NCI-H226 (cell line): ENCODE measurements around the gene MYRF.

ENCODE experiments used
- DNase-seq: peaks from one replicate; pipeline ENCODE4 v3.0.0-alpha.2; 2015

The MYRF gene

DNA sequence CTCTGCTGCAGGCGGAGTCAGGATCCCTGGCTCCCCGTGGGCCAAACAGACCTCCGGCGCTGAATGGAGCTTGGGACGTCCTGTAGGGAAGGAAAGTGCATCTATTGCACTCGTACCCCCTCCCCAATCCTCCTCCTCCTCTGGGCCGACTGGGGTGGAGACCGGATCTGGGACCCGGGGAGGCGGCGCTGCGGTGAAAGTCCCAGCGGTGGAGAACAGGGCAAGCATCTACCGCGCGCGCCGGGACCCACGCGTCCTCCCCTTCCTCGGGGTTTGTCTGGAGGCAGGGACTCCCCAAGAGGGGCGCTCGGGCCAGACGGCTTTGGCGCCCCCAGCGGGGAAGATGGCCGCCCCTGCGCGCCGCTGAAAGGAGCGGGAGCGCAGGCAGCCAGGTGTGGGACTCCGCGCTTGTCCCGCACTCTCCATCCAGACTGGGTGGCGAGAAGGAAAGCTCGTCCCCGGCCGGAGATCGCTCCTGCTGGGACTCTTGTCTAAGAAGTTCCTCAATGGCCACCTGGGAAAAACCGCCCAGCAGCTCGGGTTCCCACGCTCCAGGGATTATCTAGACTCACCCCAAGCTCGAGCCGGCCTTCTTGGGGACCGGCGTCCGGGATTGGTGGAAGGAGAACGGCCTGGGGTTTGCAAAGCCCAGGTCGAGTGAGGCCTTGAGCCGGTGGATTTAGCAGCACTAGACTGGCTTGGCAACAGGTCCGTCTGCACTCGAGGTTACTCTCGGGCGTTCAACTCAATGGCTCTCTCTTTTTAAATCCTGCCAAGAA is 76.4 kb downstream of the MYRF start:
- no peak for DNase-seq

DNA sequence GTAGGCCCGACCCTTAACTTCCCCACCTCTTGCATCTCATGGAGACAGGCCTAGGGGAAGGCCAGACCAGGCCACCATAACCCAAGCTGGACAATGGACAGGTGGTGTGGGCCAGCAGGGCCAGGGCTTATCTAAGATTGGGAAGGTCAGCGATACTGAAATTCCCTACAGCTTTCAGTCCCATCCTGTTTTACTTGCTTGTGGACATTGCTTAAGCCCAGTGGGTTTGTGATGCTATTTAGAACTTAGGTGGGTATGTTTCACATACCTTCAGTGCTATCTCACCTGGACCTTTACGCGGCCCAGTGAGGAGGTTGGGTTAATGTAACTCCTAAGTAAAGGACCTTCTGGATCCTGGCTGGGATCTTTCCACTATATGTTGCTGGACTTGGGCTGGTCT is 77.4 kb downstream of the MYRF start:
- no peak for DNase-seq

GRCh38 chr11:61830237-61831105 is 78.0 kb downstream of the MYRF start:
- no peak for DNase-seq

DNA sequence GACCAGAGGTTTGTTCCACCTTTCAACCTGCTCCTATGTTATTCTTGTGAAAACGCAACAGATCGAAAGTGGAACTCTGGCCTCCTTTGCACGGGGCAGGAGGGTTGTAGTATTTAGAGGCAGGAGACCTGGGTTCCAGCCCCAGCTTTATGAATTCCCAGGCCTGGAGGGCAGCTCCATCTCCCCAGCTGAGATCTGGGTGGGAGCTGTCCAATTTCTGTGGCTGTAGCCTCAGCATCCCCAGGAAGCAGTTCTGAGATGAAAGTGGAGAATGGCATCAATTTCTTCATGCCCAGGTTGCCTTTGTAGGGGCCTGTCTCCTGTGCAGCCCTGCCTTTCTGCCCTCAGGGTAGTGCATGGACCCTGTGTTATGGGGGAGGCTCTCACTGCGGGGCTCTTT is 79.8 kb downstream of the MYRF start:
- no peak for DNase-seq

GRCh38 chr11:61832754-61833153 is 80.3 kb downstream of the MYRF start:
- DNase-seq: no peak

GRCh38 chr11:61833471-61833870 is 81.0 kb downstream of the MYRF start:
- DNase-seq: no peak

- no peak for DNase-seq
These were observed 81.5 kb downstream of the MYRF start for GRCh38 chr11:61833926-61834277.

DNA sequence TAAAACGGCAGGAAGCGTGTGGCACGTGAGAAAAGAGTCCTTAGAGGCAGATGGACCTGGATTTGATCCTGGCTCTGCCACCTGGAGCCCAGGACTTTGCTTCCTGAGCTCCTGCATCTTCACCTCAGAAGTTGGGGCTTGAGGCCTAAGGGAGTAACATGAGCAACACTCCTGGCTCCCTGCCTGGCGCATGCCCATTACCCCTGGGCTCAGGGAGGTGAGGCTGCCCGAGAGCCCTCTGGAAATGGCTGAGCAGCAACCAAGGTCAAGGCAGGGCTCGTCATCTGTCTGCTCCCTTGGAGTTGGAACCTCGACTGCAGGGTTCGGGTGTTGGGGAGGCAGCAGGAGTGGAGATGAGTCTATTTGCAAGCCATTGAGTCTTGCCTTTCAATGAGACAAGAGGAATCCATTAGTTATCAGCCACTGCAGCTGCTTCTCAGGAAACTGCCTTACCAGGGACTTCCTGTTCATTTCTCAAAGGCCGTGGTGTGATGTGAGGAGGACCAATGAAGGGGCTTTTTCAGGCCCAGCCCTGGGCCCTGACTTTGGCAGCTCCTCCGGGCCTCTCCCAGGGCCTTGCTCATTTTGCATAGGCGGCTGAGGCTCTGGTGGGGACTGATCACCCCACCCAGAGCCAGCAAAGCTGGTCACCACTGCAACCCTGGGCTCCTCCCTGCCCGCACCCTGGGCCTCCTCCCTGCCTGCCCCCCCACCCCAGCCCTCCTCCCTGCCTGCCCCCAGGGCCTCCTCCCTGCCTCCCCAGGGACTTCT is 82.0 kb downstream of the MYRF start:
- peak; percentile 89 for DNase-seq

DNA sequence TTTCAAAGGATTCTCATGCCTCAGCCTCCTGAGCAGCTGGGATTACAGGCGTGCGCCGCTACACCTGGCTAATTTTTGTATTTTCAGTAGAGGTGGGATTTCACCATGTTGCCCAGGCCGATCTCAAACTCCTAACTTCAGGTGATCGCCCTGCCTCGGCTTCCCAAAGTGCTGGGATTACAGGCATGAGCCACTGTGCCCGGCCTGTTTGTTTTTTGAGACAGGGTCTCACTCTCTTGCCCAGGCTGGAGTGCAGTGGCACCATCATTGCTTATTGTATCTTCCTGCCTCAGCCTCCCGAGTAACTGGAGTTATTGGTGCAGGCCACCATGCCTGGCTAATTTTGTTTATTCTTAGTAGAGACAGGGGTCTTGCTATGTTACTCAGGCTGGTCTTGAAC is 83.8 kb downstream of the MYRF start:
- DNase-seq: no peak

- DNase-seq: no peak
These were observed 85.1 kb downstream of the MYRF start for GRCh38 chr11:61837411-61838005.
